AG20443 (cell line): ENCODE data around the gene MTFP1.
"Not testable (repeated sequence)": the region's sequence is repeated elsewhere in the genome, so short reads cannot be mapped to it uniquely, and the experiment has no call there.

Source experiments
- DNase-seq: peaks from one replicate; pipeline ENCODE4 v3.0.0; 2012; ENCODE audit warnings: low spot score, mixed read lengths

The MTFP1 gene

GRCh38 chr22:30402028-30402765 lies 23.4 kb upstream of the MTFP1 start:
- no peak for DNase-seq

GRCh38 chr22:30402766-30403104 lies 22.8 kb upstream of the MTFP1 start:
- DNase-seq, result not testable (repeated sequence)

- no peak for DNase-seq
Observed at GRCh38 chr22:30404307-30404706, 21.3 kb upstream of the MTFP1 start.

GRCh38 chr22:30405731-30406130 lies 19.8 kb upstream of the MTFP1 start:
- no peak for DNase-seq

- no peak for DNase-seq
Observed at GRCh38 chr22:30406400-30406799, 19.2 kb upstream of the MTFP1 start.

- peak; percentile 73 for DNase-seq
Observed at GRCh38 chr22:30408388-30409102, 17.0 kb upstream of the MTFP1 start.

GRCh38 chr22:30411780-30412179 lies 13.8 kb upstream of the MTFP1 start:
- DNase-seq, result no peak

- no peak for DNase-seq
Observed at GRCh38 chr22:30413001-30413400, 12.6 kb upstream of the MTFP1 start.

- DNase-seq, result no peak
Observed at GRCh38 chr22:30413745-30414524, 11.6 kb upstream of the MTFP1 start.

- DNase-seq, result no peak
Observed at GRCh38 chr22:30414525-30415047, 11.0 kb upstream of the MTFP1 start.

GRCh38 chr22:30416403-30416802 lies 9.2 kb upstream of the MTFP1 start:
- no peak for DNase-seq

GRCh38 chr22:30416837-30417236 lies 8.7 kb upstream of the MTFP1 start:
- DNase-seq, result no peak

- DNase-seq, result peak; percentile 63
Observed at GRCh38 chr22:30420347-30421125, 5.0 kb upstream of the MTFP1 start.

GRCh38 chr22:30421695-30422480 lies 3.7 kb upstream of the MTFP1 start:
- DNase-seq, result no peak

- peak; percentile 76 for DNase-seq
Observed at GRCh38 chr22:30422481-30423300, 2.9 kb upstream of the MTFP1 start.

- no peak for DNase-seq
Observed at GRCh38 chr22:30423301-30423958, 2.1 kb upstream of the MTFP1 start.

- DNase-seq, result peak; percentile 97
Observed at GRCh38 chr22:30423959-30424533, 1.5 kb upstream of the MTFP1 start.

- no peak for DNase-seq
Observed at GRCh38 chr22:30424534-30425326, 838 bp upstream of the MTFP1 start.

- DNase-seq, result no peak
Observed at GRCh38 chr22:30425327-30425615, 297 bp upstream of the MTFP1 start.
